GM18519 (cell line): Measurements from ENCODE around the gene REL.
"Not testable (repeated sequence)": the region's sequence is repeated elsewhere in the genome, so short reads cannot be mapped to it uniquely, and the experiment has no call there.

Experiments
- ATAC-seq: cut with Tn5 transposase; IDR thresholded peaks from one replicate; pipeline ENCODE4 v1.9.1; 2021; ENCODE audit warnings: mild to moderate bottlenecking, moderate library complexity; ENCODE audit not compliant: unreplicated experiment, low FRiP score

Gene REL

GRCh38 chr2:60906395-60906794 is 25.0 kb downstream of the REL start:
- no peak for ATAC-seq

DNA sequence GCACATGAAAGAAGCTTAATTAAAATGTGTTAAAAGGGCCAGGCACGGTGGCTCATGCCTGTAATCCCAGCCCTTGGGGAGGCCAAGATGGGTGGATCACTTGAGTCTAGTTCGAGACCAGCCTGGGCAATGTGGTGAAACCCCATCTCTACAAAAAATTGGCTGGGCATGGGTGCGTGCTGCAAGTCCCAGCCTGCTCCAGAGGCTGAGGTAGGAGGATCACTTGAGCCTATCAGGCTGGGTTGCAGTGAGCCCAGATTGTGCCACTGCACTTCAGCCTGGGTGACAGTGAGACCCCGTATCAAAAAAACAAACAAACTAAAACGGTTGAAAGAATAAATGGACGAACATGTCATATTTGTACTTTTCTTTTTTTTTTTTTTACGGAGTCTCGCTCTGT is 26.0 kb downstream of the REL start:
- ATAC-seq = no peak

DNA sequence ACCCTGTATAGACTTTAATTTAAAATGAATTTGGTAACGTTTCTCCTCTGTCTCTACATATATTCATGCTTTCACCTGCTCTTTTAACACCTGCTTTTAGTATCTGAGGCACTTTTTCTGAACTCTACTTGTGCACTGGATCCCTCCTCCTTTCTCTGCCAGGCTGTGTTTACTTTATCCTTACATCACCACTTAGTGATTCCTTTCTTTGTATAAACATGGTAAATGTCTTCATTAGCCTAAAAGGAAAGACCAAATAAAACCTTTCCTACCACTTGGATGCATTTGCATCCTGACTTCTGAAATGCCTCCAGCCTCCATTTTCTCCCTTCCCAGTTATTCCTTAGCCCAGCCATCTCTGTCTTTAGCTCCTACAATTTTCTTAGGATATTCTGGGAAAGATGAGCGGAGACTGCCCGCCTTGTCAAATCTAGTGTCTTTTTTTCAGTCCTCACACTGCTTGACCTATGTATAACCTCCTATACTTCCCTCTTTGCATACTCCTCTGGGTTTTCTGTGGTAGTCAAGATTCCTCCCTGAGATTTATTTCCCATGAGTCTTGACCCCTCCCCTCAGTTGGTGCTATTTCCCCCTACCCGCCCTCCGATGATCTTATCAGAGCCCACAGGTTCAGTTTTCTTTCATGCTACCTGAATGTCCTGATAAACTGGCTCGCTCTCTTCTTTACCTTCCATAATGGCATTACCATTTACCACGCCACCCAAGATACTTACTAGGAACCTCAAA is 44.8 kb downstream of the REL start:
- ATAC-seq = no peak

DNA sequence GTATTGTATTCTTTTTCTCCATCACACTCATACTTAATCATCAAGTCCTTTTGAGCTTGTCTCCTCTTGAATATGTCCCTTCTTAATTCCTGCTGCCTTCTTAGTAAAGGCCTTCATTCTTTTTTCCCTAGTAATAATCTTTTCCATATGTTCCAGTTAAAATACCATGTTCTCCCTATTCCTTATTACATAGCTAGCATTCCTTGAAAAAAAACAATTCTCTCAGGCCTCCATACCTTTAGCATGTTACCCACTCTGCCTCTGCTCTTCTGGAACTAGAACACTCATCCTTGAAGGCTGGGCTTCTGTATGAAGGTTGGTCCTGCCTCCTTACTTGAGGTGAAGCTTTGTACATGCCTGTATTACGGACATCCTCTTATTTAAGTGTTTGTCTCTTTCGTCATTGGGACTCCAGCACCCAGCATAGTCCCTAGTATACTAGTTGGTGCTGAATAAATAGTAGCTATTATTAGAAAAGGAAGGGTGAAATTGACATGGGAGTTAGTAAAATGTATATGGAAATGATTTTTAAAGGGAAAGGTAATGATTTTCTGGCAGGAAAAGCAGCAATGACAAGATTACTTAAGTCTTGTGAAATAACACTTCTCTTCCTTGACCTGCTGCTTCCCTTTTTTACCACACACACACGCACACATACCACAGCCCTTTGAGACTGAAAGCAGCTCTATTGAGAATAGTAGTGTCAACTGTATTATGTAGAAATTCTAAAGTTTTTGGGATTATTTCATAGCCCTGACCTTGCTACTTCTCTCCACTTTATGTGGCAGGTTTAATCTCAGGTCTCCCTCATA is 45.6 kb downstream of the REL start:
- no peak for ATAC-seq

DNA sequence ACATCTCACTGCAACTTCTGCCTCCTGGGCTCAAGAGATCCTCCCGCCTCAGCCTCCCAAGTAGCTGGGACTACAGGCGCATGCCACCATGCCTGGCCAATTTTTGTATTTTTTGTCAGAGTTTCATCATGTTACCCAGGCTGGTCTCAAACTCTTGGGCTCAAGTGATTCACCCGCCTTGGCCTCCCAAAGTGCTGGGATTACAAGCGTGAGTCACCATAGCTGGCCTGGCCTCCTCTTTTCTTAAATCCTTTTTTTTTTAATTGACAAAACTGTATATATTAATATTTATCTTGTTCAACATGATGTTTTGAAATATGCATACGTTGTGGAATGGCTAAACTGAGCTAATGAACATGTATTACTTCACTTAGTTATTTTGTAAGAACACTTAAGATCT is 50.7 kb downstream of the REL start:
- not testable (repeated sequence) for ATAC-seq

- no peak for ATAC-seq
Observed at GRCh38 chr2:60932954-60933353, 51.6 kb downstream of the REL start.

GRCh38 chr2:60934165-60934722 is 52.9 kb downstream of the REL start:
- no peak for ATAC-seq

DNA sequence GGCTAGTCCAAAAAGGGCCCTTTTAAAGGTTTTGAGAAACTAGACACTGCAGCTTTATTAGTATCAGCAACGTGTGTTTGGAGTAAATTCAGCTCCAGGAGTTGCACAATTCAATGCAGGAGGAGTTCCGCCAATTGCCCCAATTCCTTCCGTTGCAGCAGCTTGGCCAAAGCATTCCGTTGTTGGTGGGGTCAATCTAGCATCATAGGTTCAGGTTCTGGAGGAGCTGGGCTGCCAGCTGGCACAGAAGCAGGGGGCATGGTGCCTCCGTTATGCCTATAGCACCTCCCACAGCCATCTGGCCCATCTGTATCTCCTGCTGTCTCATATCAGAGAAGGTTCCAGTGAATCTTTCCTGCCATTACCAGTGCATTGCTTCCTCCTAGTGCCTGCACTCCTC is 55.4 kb downstream of the REL start:
- no peak for ATAC-seq

DNA sequence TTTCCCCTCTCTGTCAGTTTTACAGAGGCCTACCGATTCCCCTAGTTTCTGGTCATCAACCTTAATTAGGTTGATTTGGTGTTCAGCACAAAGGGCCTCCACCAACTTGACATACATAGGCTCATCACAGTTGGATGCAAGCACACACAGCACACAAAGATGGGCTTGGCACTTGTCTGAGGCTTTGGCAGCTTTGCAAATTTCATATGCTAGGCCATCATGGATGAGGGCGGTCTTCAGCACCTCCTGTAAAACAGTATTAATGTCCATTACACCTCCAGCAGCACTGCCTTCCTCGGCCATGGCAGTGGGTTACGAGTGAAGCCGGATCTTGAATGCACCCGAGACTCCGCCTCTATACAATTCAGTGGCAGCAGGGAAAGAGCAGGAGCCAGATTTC is 56.9 kb downstream of the REL start:
- no peak for ATAC-seq

DNA sequence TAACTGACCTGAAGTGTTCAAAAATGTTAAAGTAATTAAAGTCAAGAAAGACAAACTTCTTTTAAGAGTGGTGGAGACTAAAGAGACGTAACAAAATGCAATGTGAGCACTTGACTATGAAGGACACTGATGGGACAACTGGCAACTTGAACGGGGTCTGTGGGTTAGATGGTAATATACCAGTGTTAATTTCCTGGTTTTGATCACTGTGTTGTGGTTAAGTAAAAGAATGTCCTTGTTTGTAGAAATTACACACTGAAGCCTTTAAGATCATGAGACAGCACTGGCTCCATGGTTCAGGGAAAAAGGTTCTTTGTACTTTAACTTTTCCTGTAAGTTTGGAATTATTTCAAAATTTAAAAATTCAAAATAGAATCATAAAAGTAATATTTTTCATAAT is 58.2 kb downstream of the REL start:
- no peak for ATAC-seq

DNA sequence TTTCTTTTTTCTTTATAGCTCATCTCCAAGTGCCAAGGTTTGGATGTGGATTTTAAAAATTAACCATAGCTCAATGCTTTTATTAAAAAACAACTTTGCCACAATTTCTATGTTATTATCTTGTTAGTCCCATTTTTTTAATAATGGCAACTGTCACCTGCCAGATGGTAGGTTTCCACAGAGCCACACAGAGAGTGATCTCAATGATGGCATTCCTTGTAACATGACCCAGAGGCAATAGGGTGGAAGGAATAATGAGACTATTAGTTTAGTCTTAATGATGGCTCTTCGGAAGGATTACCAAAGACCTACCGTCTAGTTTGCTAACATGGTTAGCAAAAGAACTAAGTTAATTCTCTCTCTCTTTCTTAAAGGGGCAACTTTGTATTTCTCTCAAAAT is 64.0 kb downstream of the REL start:
- no peak for ATAC-seq

- ATAC-seq = no peak
Observed at GRCh38 chr2:60947056-60947455, 65.7 kb downstream of the REL start.

- ATAC-seq = no peak
Observed at GRCh38 chr2:60948161-60948560, 66.8 kb downstream of the REL start.

GRCh38 chr2:60948926-60949579 is 67.7 kb downstream of the REL start:
- ATAC-seq = no peak

GRCh38 chr2:60954139-60954538 is 72.8 kb downstream of the REL start:
- ATAC-seq = no peak

- no peak for ATAC-seq
Observed at GRCh38 chr2:60957224-60957623, 75.8 kb downstream of the REL start.

- ATAC-seq = no peak
Observed at GRCh38 chr2:60957643-60958042, 76.3 kb downstream of the REL start.

DNA sequence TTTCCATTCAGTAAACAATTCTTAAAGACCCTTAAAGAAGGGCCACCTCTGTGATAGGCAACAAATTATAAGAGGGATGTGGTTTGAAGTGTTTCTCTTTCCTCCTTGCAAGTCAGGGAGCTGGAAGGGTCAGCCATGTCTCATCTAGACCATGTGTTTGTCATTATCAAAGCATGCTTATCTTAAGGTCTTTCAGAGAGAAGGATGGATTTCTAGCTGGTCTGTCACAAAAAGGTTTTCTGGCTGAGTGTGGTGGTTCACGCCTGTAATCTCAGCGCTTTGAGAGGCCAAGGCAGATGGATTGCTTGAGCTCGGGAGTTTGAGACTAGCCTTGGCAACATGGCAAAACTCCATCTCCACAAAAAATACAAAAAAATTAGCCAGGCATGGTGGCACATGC is 77.0 kb downstream of the REL start:
- no peak for ATAC-seq

GRCh38 chr2:60958800-60959199 is 77.4 kb downstream of the REL start:
- no peak for ATAC-seq

DNA sequence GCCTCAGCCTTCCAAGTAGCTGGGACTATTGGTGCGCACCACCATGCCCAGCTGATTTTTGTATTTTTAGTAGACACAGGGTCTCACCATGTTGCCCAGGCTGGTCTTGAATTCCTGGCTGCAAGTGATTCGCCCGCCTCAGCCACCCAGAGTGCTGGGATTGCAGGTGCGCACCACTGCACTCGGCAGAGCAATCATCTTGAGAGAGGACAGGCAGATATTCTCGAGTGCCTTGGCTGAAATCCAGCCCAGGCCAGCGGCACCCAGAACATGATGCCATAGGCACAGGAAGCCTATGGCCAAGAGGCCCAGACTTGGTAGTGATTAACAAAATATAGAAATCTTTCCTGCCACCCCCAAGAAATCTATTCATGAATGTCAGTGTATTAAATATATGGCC is 78.1 kb downstream of the REL start:
- ATAC-seq = no peak

DNA sequence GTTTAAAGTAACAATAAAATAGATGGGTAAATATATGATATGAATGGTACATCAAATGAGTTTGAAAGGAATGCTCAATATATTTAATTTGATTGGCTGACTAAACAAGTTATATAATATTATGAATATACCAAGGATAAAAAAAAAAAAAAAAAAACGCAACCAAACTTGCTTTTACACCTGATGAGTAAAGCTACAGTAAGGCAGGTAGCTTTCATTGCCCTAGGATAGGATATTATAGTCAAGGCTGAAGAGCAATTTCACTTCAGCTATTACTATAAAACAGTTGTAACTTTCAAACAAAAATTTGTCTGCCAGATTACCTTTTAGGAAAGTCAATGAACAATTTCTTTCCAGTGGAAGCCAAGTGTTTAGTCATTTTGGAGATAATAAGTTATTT is 79.3 kb downstream of the REL start:
- ATAC-seq = no peak
